ENCODE results near the gene ANLN.
"Not testable (repeated sequence)": the region's sequence is repeated elsewhere in the genome, so short reads cannot be mapped to it uniquely, and the experiment has no call there.

ANLN gene

GRCh38 chr7:36378555-36378954 is 11.1 kb upstream of the ANLN start:
- not testable (repeated sequence) for DNase-seq

GRCh38 chr7:36379831-36380504 is 9.7 kb upstream of the ANLN start:
- no peak for DNase-seq

DNA sequence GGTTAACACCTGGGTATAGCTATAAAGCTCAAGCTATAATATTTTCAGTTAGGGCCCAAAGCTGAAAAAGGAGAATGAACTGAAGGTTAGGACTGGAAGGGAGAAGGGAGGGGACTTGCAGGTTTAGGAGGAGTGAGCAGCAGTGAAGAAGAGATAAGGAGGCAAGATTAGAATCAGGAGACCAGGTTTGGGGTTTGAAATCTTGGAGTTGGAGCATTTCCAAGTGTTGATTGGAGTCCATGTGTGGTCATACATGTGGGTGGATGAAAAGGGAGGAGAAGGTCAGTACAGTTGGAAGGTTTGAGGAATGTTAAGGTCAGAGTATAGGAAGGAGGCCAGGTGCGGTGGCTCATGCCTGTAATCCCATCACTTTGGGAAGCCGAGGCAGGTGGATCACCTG is 8.6 kb upstream of the ANLN start:
- DNase-seq: no peak

GRCh38 chr7:36383284-36383683 is 6.4 kb upstream of the ANLN start:
- DNase-seq: not testable (repeated sequence)

- DNase-seq: not testable (repeated sequence)
Observed at GRCh38 chr7:36385646-36386045, 4.0 kb upstream of the ANLN start.

GRCh38 chr7:36387435-36388231 is 2.0 kb upstream of the ANLN start:
- no peak for DNase-seq

DNA sequence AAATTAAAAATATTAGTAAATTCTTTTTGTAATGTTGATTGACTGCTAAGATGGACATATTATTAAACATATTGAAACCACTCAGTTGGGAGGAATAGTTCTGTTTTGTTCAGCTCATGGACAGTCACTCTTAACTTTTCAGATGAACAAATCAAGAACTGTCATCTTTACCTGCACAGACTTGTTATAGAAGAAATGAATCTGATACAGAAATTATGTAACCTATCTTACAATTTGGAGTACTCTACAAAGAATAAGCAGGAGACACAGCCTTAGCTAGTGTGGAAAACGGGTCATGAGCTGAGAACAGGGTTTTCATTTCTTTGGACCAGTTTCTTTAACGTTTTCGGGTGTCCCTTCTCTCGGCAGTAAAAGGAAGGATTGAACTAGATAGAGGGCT is 1.2 kb upstream of the ANLN start:
- no peak for DNase-seq

DNA sequence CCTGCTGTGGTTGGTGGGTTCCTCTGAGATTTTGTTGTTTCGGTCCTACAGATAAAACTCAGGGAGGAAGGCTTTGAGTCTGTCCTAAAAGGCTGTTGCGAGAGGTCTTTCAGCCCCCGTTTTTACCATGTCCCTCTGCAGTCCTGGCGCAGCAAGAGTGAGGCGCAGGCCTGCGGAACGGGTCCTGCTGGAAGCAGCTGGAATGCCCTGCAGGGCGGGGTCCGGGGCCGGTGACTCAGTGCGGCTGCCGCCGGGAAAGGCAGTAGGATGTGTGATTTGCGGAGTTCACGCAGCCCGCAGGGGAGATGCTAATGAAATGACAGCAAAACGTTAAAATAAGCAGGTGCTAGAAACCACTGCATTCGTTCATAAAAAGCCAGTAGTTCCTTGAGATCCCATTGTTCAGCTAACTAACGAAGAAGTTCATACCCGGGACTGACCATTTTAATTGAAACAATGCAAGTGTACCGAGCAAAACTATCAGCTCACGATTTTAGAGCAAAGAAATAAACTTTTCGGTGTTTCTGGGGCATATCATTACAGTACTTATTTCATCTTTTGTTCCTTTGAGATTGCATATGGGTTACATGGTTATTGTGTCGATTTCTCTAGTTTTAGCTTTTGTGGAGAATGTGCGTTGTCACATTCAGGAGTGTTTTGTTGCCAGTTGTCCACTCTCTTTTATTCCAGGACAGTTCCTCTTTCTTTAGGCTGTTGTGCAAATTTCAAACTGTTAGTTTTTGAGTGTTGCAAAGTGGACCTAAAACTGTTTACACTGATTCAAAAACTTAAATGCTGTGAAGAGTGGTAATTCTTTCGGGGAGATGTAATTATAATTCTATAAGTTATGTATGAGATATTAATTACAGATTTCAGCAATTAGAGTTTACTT is 783 bp downstream of the ANLN start:
- no peak for DNase-seq

DNA sequence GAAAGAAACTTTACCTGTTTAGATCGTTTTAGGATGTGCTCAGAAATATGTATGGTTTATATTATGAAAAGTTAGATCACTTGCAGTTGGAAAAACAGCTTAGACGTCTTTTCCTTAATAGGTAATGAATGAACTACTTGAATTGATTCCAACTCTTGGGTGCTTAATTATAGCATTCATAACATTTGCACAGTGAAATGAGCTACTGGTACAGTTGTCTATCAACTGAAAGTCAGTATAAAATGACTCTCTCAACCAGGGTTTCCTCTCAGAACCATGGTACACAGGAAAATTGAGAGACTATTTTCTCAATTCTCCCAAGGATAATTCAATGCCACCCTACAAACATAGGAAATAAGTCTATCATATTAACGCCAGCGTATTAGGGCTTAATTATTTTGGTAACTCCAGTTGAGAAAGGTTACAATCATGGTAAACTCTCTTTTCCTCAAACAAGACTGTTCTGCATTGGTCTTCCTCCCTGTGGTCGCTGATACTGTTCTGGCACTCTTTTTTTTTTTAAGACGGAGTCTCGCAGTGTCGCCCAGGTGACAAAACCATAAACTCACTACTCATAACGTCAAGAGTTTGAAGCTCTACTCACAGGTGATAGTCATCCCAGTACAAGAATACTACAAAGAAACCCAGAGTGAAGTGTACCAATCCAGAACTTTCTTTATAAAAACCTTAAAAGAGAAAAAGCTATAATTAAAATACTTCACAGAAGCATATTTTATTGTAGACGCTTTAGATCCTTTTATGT is 2.0 kb downstream of the ANLN start:
- DNase-seq: no peak

DNA sequence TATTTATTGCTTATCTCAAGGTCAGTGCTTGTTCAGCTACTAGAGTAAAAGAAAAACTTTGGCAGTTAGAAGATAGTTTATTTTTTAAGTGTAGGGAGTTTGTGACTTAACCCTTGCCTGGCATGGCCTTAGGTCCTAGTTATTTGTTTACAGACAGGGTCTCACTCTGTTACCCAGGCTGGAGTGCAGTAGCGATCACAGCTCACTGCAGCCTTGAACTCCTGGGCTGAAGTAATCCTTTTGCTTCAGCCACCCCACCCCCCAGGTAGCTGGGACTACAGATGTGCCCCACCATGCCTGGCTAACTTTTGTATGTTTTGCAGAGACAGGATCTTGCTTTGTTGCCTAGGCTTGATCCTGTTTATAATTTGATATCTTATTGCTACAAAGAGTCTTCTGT is 4.2 kb downstream of the ANLN start:
- DNase-seq: no peak

- no peak for DNase-seq
Observed at GRCh38 chr7:36395171-36395894, 5.7 kb downstream of the ANLN start.

GRCh38 chr7:36396150-36396549 is 6.5 kb downstream of the ANLN start:
- DNase-seq: no peak

- no peak for DNase-seq
Observed at GRCh38 chr7:36400036-36400435, 10.4 kb downstream of the ANLN start.

DNA sequence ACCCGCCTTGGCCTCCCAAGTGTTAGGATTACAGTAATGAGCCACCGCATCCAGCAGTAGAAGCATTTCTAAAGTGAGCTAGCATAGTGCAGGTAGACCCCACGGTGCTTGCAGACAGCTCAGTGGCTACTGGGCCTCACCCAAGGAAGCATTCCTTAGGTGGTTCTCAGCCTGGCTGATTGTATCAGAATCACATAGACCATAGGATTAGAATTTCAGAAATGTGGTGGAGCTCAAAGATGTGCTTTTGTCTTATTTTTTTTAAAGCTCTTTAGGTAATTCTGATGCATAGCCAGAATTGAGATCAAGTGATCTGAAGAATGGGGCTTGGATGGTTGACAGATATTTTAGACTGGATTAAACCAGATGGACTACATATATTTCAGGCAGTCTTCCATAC is 10.9 kb downstream of the ANLN start:
- DNase-seq: no peak

DNA sequence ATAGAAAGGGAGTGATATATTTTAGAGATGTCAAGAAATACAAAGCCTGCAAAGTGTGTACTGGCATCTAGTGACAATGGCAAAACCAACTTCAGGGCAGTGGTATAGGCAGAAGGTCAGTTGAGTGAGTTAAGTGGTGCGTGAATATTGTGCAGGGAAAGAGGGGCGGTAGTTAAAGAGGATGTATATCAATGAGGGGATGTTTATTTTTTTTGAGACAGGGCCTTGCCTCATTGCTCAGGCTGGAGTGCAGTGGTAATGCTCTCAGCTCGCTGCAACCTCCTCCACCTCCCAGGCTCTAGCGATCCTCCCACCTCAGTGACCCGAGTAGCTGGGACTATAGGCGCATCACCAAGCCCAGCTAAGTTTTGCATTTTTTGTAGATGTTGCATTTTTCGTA is 13.8 kb downstream of the ANLN start:
- no peak for DNase-seq

GRCh38 chr7:36404639-36405408 is 15.2 kb downstream of the ANLN start:
- DNase-seq: no peak

- no peak for DNase-seq
Observed at GRCh38 chr7:36405409-36405803, 15.7 kb downstream of the ANLN start.

- DNase-seq: no peak
Observed at GRCh38 chr7:36406156-36406555, 16.5 kb downstream of the ANLN start.

DNA sequence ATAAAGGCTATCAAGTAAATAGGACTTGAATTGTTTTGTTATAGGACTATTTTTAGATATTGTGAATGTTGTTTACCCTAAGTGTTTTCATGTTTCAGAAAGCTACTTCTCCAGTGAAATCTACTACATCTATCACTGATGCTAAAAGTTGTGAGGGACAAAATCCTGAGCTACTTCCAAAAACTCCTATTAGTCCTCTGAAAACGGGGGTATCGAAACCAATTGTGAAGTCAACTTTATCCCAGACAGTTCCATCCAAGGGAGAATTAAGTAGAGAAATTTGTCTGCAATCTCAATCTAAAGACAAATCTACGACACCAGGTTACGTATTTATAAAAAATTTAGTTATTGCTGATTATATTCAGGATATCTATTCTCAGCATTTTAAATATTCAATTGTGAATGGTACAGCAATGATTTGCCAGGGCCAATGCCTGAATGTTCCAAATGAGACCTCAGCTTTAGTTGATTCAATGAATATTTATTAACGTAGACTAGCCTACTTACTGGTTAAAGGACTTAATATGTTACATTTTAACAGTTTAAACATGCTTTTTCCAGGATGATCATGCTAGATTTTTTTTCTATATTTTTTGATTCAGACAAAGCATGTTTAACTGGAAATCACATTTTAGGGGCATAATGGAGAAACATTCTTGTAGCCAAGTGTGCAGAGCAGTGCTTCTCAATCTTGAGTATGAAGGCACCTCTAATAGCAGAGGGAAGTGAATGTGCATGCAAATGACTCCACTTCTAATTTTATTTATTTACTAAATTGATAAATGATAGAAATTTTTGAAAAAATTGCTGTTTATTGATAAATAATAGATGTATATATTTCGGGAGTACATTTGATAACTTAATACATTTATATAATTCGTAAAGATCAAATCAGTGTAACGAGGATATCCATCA is 18.2 kb downstream of the ANLN start:
- no peak for DNase-seq

- DNase-seq: no peak
Observed at GRCh38 chr7:36408589-36408988, 18.9 kb downstream of the ANLN start.

All from cortex of kidney (tissue), 1 donor.